ENCODE results near the gene BANP. TPM values are rescaled to one million over a fixed set of nuclear protein-coding genes. Genes with fewer than 3 reads are reported as not detected.
"Not testable (repeated sequence)": the region's sequence is repeated elsewhere in the genome, so short reads cannot be mapped to it uniquely, and the experiment has no call there.

The BANP gene
- total RNA-seq, 1 donor from 2014 or later: 25.5 TPM

DNA sequence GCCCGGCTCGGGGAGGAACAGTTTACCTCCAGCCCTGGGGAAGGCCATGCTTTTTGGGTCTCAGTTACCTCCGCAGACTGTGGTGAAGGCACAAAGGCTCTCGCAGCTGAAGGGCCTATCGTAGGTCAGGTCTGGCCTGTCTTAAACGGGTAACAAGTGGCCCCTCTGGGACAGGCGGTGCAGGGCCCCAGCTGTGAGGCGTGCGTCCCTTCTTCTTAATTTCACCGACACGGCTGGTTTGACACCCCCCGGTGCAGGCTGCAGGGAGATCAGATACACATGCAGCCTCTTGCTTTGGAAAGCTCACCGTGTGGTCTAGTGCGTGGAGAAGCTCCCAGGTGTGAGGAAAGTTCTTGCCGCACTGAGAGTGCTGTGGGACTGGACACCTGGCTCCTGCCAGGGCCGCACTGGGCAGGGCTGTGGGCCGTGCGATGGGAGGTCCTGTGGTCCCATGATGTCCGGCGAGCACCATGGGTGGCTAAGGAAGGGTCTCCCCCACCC lies 162.4 kb downstream of the BANP start:
- TF ChIP-seq, protein P1, sequence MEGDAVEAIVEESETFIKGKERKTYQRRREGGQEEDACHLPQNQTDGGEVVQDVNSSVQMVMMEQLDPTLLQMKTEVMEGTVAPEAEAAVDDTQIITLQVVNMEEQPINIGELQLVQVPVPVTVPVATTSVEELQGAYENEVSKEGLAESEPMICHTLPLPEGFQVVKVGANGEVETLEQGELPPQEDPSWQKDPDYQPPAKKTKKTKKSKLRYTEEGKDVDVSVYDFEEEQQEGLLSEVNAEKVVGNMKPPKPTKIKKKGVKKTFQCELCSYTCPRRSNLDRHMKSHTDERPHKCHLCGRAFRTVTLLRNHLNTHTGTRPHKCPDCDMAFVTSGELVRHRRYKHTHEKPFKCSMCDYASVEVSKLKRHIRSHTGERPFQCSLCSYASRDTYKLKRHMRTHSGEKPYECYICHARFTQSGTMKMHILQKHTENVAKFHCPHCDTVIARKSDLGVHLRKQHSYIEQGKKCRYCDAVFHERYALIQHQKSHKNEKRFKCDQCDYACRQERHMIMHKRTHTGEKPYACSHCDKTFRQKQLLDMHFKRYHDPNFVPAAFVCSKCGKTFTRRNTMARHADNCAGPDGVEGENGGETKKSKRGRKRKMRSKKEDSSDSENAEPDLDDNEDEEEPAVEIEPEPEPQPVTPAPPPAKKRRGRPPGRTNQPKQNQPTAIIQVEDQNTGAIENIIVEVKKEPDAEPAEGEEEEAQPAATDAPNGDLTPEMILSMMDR (IDR thresholded peaks at IDR 0.05; ENCODE audit: partially characterized antibody, unreplicated experiment): no peak
- Mint-ChIP-seq H3K4me1 (ENCODE audit: low read depth, unreplicated experiment) (peaks cover 14% of the 10 kb centered on the region), H3K27ac (ENCODE audit: unreplicated experiment) (no peak overlapping the region), H3K27me3 (ENCODE audit: unreplicated experiment) (peaks cover 1% of the 10 kb centered on the region), H3K36me3 (ENCODE audit: unreplicated experiment) (no peaks in the 10 kb centered on the region), H3K9me3 (ENCODE audit: unreplicated experiment) (peaks cover 10% of the 10 kb centered on the region), H3K4me3 (ENCODE audit: unreplicated experiment) (no peak overlapping the region)
- no peak for DNase-seq

GRCh38 chr16:88114541-88115228 lies 163.5 kb downstream of the BANP start:
- H3K4me3 Mint-ChIP-seq (ENCODE audit: unreplicated experiment): not testable (repeated sequence)

DNA sequence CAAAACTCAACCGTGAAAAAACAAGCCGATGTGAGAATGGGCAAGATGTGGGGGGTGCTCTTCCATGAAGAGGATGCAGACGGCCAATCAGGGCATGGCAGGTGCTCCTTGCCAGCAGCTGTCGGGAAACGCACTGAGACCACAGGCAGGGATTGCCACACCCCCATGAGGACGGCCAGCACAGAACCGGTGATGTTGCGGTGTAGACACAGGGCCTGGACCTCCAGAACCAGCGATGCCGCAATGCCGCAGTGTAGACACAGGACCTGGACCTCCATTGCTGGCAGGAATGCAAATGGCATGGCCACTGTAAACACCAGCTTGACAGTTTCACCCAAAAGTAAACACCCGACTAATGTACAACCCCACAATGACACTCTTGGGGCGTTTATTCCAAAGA lies 164.9 kb downstream of the BANP start:
- Mint-ChIP-seq H3K9me3 (ENCODE audit: unreplicated experiment) (peaks cover 8% of the 10 kb centered on the region), H3K27ac (ENCODE audit: unreplicated experiment) (no peak overlapping the region), H3K27me3 (ENCODE audit: unreplicated experiment) (no peaks in the 10 kb centered on the region), H3K4me1 (ENCODE audit: low read depth, unreplicated experiment) (peaks cover 13% of the 10 kb centered on the region), H3K4me3 (ENCODE audit: unreplicated experiment) (no peak overlapping the region), H3K36me3 (ENCODE audit: unreplicated experiment) (no peaks in the 10 kb centered on the region)
- TF ChIP-seq, protein P1 (IDR thresholded peaks at IDR 0.05; ENCODE audit: partially characterized antibody, unreplicated experiment): no peak
- DNase-seq: no peak

More at GRCh38 chr16:88114541-88115228, 163.5 kb downstream of the BANP start:
- not testable (repeated sequence) for H3K36me3 Mint-ChIP-seq (ENCODE audit: unreplicated experiment); H3K27me3 Mint-ChIP-seq (ENCODE audit: unreplicated experiment); H3K9me3 Mint-ChIP-seq (ENCODE audit: unreplicated experiment); DNase-seq; H3K27ac Mint-ChIP-seq (ENCODE audit: unreplicated experiment)
- H3K4me1 Mint-ChIP-seq (ENCODE audit: low read depth, unreplicated experiment): peaks cover 18% of the 10 kb centered on the region

DNA sequence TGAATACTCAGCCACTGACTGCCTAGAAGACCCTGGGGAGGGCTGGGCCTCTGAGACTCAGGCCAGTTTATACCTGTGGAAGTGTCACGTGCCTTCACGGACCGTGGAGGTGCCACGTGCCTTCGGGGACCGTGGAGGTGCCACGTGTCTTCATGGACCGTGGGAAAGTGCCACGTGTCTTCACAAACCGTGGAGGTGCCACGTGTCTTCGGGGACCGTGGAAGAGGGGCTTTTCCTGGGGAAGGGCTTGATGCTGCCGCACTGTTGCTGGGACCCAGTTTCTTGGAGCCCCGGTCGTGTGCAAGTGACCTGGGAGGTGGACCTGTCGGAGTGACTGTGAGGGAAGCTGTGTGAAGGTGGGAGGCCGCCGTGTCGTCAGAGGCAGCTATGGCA lies 166.2 kb downstream of the BANP start:
- Mint-ChIP-seq H3K9me3 (ENCODE audit: unreplicated experiment) (peaks cover 6% of the 10 kb centered on the region), H3K4me1 (ENCODE audit: low read depth, unreplicated experiment) (peaks cover 17% of the 10 kb centered on the region), H3K4me3 (ENCODE audit: unreplicated experiment) (no peak overlapping the region), H3K36me3 (ENCODE audit: unreplicated experiment) (no peaks in the 10 kb centered on the region), H3K27ac (ENCODE audit: unreplicated experiment) (no peak overlapping the region), H3K27me3 (ENCODE audit: unreplicated experiment) (no peaks in the 10 kb centered on the region)
- TF ChIP-seq, protein P1 (IDR thresholded peaks at IDR 0.05; ENCODE audit: partially characterized antibody, unreplicated experiment): no peak
- DNase-seq: no peak

GRCh38 chr16:88118376-88118775 lies 167.1 kb downstream of the BANP start:
- Mint-ChIP-seq H3K27me3 (ENCODE audit: unreplicated experiment) (no peaks in the 10 kb centered on the region), H3K9me3 (ENCODE audit: unreplicated experiment) (peaks cover 6% of the 10 kb centered on the region), H3K4me3 (ENCODE audit: unreplicated experiment) (no peak overlapping the region), H3K27ac (ENCODE audit: unreplicated experiment) (no peak overlapping the region), H3K36me3 (ENCODE audit: unreplicated experiment) (no peaks in the 10 kb centered on the region), H3K4me1 (ENCODE audit: low read depth, unreplicated experiment) (peaks cover 17% of the 10 kb centered on the region)
- TF ChIP-seq, protein P1 (IDR thresholded peaks at IDR 0.05; ENCODE audit: partially characterized antibody, unreplicated experiment): no peak
- no peak for DNase-seq

DNA sequence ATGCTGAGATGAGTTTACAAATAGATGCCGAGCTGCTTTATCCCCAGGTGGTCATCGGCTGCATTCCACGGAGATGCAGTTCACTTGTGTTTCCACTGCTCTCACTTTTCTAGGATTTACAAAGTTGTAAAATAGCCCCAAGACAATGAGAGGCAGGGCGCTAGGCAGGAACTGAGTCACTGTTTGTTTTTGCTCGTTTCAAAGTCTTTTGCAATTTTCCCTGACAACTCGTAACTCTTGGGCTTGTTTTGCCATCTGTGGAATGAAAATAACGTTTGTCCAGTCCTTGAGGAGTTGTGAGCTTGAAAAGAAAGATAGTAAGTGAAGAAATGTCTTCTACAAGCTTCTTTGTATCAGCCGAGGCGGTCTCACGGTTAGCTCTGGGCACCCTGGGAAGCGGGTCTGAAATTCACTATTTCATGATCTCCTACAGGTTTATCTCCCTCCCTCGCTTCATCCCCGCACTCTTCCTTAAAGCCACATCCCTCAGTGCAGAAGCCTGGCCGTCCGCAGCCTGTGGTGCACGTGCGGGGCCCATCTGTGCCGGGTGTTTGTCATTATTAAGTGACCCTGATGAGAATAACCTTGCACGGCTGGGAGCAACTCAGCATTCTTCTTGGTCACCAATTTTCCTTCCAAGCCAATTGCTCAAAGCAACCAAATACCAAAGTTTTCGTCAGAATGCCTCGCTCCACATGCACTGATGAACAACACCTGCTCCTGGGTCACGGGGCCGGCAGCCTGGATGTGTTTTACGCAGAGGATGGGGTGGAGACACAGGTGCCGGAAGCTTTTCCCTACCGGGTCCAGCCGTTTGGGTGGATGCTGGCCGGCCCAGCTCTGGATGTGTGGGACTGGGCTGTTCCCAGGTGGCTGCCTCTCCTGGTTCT lies 167.9 kb downstream of the BANP start:
- H3K27ac Mint-ChIP-seq (ENCODE audit: unreplicated experiment); DNase-seq: not testable (repeated sequence)

GRCh38 chr16:88119881-88120751 lies 168.9 kb downstream of the BANP start:
- DNase-seq; H3K27ac Mint-ChIP-seq (ENCODE audit: unreplicated experiment); H3K9me3 Mint-ChIP-seq (ENCODE audit: unreplicated experiment); H3K4me3 Mint-ChIP-seq (ENCODE audit: unreplicated experiment); H3K36me3 Mint-ChIP-seq (ENCODE audit: unreplicated experiment); H3K27me3 Mint-ChIP-seq (ENCODE audit: unreplicated experiment): not testable (repeated sequence)
- peaks cover 17% of the 10 kb centered on the region for H3K4me1 Mint-ChIP-seq (ENCODE audit: low read depth, unreplicated experiment)

More for the DNA sequence above, 167.9 kb downstream of the BANP start:
- peaks cover 17% of the 10 kb centered on the region for H3K4me1 Mint-ChIP-seq (ENCODE audit: low read depth, unreplicated experiment)
- H3K27me3 Mint-ChIP-seq (ENCODE audit: unreplicated experiment); H3K36me3 Mint-ChIP-seq (ENCODE audit: unreplicated experiment); H3K9me3 Mint-ChIP-seq (ENCODE audit: unreplicated experiment); H3K4me3 Mint-ChIP-seq (ENCODE audit: unreplicated experiment): not testable (repeated sequence)
